LoVo (cell line): ENCODE measurements around the gene POLR1C.
A peak's percentile ranks its signal among the peaks of the same experiment; 100 is the strongest.
"Not testable (repeated sequence)": the region's sequence is repeated elsewhere in the genome, so short reads cannot be mapped to it uniquely, and the experiment has no call there.

ENCODE experiments used
- DNase-seq: peaks from one replicate; pipeline ENCODE4 v3.0.0-alpha.2; 2016; ENCODE audit warnings: low spot score

Gene POLR1C, protein sequence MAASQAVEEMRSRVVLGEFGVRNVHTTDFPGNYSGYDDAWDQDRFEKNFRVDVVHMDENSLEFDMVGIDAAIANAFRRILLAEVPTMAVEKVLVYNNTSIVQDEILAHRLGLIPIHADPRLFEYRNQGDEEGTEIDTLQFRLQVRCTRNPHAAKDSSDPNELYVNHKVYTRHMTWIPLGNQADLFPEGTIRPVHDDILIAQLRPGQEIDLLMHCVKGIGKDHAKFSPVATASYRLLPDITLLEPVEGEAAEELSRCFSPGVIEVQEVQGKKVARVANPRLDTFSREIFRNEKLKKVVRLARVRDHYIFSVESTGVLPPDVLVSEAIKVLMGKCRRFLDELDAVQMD

DNA sequence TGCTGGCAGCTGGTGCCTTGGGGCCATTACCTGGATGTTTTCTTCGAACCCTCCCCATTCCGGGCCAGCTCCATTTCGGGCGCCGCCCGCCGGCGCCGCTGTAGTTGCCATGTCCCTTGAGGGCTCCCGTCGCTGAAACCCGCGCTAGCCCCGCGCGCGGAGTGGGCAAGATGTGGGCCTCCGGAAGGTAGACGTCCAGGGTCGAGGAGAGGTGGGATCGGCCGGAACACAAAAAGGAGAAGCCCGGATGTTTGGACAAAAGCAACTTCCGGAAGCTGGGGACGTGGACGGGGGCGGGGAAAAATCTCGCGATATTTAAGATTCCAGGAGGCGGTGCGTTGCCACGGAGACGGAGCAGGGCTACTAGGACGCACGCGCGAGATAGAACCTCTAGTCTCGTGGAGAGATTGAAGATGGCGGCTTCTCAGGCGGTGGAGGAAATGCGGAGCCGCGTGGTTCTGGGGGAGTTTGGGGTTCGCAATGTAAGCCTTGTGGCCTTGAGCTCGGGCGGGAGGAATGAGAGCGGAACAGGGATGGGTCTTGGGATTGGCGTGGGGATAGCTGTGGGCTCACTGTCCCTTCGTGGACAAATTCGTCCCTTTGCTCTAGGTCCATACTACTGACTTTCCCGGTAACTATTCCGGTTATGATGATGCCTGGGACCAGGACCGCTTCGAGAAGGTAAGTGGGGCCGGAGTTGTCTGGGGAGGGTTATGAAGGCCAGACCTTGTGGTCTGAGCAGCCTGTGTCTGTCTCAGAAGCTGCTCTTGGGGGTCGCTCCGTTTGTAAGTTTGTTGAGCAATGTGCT is at the start of gene POLR1C, which contains the start of gene YIPF3:
TSS of gene POLR1C (plus strand) at position 393 of the 808 bp plus-strand sequence. CDS start at position 414, 21 bp downstream.
TSS of gene YIPF3 (minus strand) at position 230 of the 808 bp plus-strand sequence. CDS start at position 111, 119 bp downstream.
- DNase-seq: peak; percentile 98

DNA sequence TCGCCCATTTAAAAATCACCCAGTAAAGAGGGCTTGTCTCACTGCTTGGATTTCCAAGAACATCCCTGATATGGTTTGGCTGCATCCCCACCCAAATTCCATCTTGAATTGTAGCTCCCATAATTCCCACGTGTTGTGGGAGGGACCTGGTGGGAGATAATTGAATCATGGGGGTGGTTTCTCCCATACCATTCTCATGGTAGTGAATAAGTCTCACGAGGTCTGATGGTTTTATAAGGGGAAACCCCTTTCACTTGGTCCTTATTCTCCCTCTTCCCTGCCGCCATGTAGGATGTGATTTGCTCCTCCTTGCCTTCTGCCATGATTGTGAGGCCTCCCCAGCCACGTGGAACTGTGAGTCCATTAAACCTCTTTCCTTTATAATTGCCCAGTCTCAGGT is 49.6 kb upstream of the POLR1C start:
- not testable (repeated sequence) for DNase-seq

DNA sequence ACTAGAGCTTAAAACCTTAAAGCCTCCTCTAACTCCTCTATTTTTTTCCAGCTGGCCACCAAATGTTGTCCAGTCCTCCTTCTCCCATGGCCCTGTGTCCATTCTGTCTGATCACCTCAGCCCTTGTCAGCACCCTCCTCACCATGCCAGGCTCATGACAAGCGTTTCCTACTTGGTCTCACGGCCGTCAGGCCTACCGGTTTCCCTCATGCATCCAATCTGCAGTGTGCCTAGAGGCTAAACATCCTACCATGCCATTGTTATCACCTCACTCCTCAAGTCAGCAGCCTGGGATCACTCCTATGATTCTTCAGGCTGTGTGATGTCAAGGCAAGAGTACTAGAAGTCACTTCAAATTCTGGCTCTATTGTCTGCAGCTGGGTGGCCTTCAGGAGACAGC is 49.1 kb upstream of the POLR1C start:
- no peak for DNase-seq

DNA sequence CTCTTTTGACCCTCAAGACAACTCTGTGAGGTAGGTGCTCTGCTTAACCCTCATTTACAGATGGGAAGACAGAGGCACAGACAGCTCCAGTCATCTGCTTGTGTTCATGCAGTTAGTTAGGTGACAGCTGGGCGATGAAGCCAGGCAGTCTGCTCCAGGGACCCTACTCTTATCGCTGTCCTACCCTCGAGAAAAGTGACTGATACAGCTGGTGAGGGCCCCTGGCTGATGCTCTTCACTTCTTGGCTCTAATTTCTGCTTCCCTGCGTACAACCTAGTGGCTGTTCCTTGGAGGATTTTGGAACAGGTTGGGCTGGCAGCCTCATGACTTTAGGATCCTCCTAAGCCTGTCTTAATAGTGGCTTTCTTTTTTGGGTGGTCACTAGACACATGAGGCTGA is 48.6 kb upstream of the POLR1C start:
- no peak for DNase-seq

DNA sequence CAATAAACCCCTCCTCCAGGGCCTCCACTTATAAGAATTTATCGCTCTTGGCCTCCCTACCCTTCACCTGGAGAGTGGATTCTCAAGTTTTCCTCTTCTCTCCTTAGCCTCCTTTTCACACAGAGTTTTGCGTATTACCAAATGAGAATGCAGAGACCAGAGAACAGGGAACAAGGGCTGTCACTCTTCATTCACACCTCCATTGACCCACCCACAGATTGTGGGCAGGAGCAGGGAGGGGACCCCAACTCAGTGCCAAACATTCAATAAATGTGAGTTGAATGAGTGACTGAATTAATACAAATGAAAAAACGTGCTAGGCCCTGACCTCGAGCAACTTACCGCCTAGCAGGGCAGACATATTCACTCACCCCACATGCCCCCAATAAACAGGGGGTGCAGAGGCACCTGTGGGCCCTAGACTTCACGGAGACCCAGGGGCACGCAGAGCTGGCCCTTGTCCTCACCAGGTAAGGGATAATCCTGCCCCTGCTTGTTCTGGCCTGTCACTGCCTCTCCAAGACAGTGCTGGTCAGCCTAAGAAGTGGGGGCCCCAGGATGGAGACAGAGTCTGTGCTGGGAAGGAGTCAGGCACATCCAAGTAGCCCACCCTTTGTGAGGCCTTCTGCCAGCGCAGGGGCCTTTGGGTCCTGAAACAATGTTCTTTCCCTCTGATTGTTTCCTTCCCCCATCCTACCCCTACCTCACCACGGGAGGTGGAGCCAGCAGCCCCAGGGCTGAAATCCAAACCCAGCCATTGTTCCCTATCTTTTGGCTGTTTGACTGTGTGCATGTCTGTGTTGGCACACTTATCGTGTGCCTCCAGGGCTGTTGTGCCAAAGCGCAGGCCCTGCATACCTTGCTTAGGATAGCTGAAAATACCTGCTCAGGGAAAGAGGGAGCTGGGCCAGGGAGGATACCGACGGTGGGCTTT is 47.9 kb upstream of the POLR1C start:
- no peak for DNase-seq

DNA sequence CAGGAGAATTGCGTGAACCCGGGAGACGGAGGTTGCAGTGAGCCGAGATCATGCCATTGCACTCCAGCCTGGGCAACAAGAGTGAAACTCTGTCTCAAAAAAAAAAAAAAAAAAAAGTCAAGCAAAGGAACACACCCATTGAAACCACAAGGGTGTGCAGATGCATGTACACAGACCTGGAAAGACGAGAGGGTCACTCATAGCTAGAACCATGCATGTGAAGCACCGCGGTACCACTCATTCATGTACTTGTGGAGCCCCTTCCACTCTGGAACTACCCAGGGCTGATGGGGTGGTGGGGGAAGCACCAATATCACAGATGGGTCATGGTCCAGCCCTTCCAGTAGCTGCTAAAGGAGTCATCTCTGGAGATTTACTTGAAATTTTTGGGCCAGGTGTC is 46.9 kb upstream of the POLR1C start:
- no peak for DNase-seq

DNA sequence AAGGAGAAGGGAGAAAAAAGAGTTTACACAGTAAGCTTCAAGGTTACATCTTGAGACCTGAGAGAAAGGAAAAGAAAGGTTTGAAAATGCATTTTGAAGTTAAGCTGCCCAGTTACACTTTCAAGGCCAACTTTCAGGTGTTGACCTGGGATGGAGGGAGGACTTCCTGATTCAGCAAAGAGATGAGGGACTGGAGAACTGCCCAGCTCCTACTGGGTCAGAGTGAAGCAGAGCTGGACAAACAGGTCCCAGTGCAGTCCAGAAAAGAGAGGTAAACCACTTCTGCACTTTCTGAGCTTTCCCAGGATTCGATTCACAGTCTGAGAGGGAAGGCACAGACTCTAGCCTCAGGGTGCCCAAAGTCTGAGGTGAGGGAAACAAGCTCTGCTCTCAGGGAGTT is 45.5 kb upstream of the POLR1C start:
- DNase-seq: no peak

DNA sequence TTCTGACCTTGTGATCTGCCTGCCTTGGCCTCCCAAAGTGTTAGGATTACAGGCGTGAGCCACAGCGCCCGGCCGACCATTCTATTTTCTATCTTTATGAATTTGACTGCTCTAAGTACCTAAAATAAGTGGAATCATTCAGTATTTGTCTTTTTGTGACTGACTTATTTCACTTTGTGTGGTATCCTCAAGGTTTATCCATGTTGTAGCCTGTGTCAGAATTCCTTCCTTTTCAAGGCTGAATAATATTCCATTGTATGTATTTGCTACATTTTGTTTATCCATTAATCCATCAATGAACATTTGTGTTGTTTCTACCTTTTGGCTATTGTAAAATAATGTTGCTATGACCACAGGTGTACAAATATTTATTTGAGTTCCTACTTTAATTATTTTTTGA is 44.4 kb upstream of the POLR1C start:
- DNase-seq: no peak

DNA sequence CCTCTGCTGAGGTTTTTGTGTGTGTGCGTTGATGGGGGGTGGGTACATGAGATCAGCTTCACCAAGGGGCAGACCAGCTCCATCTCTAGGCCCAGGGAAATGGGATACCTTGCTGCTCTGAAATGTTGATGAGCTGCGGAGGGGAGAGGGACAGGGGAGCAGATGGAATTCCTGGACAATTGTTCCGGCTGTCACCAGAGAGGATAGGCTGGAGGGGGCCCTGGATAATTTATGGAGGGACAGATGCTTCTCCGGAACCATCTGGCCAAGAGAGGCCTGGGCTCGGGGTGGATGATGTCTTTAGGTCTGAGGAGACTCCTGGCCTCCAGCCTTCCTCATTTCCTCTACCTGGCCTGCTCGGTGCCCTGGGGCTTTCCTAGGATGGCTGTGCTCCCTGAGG is 41.4 kb upstream of the POLR1C start:
- DNase-seq: no peak

DNA sequence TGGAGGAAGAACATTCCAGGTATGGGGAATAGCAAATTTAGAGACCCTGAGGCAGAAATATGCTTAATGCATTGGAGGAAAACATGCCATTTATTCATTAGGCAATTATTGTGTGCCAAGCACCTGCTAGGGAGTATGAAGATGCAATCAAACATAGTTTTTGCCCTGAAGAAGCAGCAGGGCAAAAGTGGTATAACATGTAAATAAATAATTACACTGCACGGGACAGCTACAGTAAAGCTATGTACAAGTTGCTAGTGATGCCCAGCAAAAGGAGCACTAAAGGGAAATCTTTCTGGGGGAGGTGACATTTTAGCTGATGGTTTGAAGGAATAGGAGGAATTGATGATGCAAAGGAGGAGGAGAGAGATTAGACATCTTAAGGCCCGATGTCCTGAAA is 40.1 kb upstream of the POLR1C start:
- no peak for DNase-seq

DNA sequence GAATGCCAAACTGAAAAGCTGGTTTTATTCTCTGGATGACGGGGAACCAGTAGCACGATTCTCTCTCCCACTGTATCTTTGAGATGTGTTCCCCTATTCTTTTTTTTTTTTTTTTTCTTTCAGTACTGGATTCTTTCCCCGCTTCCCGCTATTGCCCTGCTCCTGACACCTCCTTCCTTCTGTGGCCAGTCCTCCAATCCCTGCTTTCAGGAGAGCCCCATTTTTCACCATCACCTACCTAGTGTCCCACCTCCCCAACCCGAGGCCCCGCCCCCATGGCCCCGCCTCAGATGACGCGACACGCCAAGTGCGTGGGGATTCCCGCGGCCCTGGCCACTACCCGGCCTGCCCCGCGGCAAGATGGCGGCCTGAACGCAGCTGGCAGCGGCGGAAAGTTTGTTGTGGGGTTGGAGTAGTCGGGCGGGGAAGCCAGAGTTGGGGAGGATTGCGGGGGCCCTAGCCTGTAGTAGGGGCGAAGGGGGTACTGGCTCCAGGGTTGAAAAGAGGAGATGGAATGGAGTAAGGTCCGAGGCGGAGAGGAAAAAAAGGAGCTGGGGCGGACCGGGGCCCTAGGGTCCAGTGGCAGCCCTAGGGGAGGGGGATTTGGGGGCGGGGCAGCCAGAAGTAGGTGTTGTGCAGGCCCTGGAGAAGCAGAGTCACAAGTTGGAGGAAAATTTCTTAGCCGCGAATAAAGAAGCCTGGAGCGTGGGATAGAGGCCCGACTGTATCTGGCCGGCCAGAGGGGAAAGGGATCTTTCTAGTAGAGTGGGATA is 39.5 kb upstream of the POLR1C start, which contains the start of gene TJAP1:
TSS of gene TJAP1 (plus strand) at position 336 of the 773 bp plus-strand sequence. CDS start 21,432 bp downstream, outside the sequence.
- DNase-seq: peak; percentile 88

DNA sequence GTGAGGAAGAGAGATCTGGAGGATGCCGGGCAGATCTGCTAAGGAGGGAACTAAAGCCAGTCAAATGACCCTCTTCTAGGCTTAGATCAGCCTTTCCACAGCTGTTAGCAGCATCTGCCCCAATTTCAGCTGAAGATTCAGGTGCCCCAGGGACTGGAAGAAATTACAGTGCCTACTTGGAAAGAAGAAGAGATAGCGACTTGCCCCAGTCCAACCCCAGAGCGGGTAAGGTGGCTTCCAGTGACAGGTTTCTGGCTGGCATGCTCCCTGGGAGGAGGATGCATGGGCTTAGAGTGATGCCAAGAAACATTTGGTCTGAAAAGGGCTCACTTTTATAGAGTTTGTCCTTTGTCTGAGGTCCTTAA is 38.9 kb upstream of the POLR1C start:
- DNase-seq: no peak

DNA sequence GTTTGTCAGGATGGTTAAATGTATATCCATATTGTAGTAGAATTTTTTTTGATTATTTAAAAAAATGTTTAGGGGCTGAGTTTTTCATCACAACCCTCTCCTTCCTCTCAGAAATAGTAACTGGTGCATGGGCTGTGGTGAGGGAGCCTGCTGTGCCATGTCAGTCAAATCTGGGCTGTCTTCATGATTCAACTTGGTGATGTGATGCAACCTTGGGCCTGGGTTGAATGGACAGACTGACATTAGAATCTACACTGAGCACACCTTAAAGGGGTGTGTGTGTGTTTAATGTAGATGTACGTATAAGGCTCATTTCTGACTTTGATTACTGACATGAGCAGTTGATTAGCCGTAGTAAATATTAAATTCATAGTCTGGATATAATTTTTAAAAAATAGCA is 35.8 kb upstream of the POLR1C start:
- peak; percentile 14 for DNase-seq

DNA sequence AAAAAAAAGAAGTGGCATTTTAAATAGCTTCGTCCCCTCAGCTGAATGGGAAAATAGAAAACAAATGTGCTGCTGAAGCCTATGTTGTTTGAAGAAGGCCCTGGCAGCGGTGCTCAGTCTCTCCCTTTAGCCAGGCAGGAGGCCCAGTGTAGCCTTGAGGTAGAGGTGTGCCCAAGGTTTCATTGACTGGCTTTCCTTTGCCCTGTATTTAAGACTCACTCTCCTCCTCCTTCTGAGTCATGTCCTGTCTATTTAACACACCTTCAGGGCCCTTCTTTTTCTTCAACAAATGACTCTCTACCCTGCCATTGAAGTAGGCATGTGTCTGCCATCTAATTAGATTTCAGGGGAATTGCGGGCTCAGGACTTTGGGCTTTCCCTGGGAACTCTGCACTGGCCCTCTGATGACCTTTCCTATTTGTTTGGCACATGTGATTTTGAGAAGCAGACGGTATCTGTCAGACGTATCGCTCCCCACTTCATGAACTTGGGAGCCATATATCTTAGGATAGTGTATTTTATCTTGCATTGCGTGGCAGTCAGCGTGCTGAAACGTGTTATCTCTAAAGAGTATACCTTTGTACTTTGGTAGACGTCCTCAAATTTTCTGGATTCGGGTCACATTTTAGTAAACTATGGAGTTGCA is 35.2 kb upstream of the POLR1C start:
- DNase-seq: peak; percentile 40

DNA sequence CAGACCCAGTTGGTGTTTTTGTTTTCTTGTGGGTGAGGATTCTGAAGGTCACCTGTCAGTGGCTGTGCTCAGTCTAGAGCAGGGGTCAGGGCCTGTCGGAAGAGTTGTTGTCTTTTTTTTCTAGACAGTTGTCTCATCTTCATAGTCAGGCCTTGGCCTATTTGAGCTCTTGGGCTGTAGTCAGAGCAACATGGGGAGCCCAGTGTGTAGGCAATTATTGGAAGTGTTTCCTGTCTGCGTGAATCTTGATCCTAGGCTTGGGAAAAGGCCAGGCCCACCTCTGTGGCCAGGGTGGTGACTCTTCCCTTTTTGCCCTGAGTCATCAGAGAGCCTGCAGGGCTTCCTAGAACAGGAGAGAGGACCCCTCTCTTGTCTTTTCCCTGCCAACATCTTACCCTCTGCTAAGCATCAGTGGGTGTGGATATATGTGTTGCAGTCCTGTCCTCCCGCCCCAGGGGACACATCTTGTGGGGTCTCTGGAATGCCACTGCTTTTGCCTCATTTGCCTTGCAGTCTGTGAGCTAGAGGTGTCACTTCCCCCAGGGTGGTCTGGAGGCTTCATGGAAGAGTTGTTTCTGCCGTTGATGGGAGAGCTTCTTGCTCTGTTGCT is 28.1 kb upstream of the POLR1C start:
- DNase-seq: no peak

DNA sequence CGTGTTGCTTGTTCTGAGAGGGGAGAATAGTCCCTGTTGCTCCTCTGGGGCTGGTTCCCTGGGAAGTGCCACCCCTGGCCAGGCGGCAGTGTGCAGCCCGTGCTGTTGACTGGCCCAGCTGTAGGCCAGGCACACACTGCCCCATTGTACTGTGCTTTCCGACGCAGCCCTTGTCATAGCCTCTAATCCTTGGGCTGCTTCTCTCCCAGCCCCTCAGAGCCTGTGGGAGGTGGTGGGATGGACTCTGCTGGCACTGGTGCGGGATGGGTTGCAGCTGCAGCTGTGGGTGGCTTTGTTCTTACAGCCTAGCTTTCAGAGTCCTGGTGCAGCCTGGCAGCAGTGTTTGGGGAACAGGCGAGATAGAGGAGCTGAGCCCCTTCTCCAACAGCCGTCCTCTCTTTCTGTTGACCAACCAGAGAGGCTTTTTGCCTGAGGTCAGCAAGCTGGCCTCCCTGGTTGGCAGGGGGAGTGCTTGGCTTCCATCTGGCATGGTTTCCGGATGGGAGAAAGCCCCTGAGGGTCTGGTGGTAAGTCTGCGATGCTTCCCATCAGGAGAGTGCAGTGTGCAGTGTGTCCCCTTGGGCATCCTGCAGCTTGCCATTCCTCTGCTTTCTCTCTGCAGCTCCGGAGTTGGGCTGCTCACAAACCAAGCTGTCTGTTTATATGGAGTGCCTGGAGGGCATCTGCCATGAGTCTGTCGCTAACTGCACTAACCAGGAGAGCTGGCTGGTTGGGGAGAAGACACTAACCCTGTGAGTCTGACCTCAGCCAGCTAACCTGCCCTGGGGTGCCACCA is 27.4 kb upstream of the POLR1C start:
- no peak for DNase-seq

DNA sequence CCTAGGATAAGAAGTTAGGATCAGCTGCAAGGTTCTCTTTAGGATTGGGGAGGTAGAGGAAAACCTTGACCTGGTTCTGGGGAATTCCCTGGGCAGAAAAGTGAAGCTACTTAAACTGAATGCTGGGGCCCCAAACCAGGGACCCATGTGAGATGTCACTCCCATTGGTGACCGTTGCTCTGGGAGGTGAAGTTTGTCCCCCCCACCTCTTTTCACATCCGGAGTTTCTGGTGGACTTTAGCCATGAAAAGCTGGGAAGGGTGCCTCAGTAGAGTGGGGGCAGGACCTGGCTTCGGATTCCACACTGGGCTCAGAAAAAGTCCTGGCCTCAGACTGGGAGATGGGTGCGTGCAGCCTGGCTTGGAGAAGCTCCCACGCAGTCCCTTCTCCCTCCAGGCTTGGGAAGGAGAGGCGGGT is 26.4 kb upstream of the POLR1C start:
- no peak for DNase-seq

DNA sequence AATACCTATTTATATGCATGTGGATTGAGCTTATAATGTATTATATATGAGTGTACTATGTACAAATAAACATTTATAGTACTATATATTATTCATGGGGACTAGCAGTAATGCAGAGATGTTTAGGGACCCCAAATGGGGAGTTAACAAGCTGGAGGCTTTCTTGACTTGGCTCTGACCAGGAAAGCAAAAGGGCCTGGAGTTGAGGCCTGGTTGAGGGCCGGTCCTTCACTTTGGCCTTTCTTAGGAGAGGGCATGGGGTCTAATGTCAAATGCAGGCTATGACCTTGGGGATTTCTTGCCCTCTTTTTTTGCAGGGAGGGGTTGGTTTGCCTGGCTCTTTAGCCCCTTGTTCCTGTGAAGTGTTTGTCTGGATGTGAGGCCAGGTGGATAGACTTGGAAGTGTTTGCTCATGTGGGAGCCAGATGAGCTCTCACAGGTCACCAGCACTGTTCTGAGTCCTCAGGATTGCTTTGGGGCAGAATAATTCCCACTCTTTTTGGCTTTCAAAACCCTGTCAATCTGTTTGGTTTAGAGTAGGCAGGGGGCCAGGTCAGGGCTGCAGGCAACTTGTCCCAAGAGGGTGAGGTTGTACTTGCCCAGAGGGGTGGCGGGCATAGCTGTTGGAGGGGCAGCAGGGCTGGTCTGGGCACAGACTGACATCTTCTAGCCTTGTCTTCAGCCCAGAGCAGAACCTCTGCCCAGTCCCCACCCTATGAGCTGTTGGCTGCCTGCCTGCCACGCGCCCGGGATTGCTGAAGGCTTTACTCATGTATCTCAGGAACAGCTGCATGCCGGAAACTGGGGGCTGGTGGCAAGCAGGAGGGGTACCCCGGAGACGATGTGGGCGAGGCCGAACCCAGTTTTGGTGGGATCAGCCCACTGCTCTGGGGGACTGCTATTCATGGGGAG is 24.9 kb upstream of the POLR1C start:
- DNase-seq: no peak
